PC-3 (cell line): Measurements from ENCODE around the gene CASK. TPM values are rescaled to one million over a fixed set of nuclear protein-coding genes. Genes with fewer than 3 reads are reported as not detected.
"Not testable (repeated sequence)": the region's sequence is repeated elsewhere in the genome, so short reads cannot be mapped to it uniquely, and the experiment has no call there.

Experiments used
- ATAC-seq: fragments of 200-7000 bp; cut with Tn5 transposase; 2 replicates; pipeline ENCODE4 v1.9.1; 2020; ENCODE audit warnings: mild to moderate bottlenecking, moderate library complexity
- BruUV-seq: library from RNA; stranded (reverse); fragments of 400-500 nt; replicated peaks from 2 replicates; lab custom pipeline; 2021; lab: Mats Ljungman, UMichigan
- CTCF ChIA-PET: fragments of 300-600 bp; sonication (Branson Sonifier 250); formaldehyde crosslinking; loops from one replicate; lab custom pipeline; 2022; ENCODE audit warnings: antibody characterized with exemption; lab: Charles Lee
- POLR2A ChIA-PET: fragments of 300-600 bp; sonication (Branson Sonifier 250); formaldehyde crosslinking; loops from one replicate; lab custom pipeline; 2022; ENCODE audit warnings: antibody characterized with exemption; ENCODE audit not compliant: unreplicated experiment; lab: Charles Lee
- DNase-seq: peaks from one replicate; pipeline ENCODE4 v3.0.0-alpha.2; 2015
- H2AFZ ChIP-seq: fragments of 300-600 bp; sonication (generic); 2 replicates; pipeline ENCODE4 v1.6.0; 2016; ENCODE audit warnings: antibody characterized with exemption, low read length
- H3F3A ChIP-seq: fragments of 300-600 bp; sonication (generic); one replicate; pipeline ENCODE4 v1.6.0; 2017; ENCODE audit warnings: antibody characterized with exemption, low read length, control low read depth, mild to moderate bottlenecking; ENCODE audit not compliant: unreplicated experiment
- H3K27ac ChIP-seq: fragments of 300-600 bp; sonication (generic); 2 replicates; pipeline ENCODE4 v1.5.1; 2016; ENCODE audit warnings: mild to moderate bottlenecking, low read length
- H3K27me3 ChIP-seq: fragments of 300-600 bp; sonication (generic); 2 replicates; pipeline ENCODE4 v1.6.1; 2016; ENCODE audit warnings: low read length, mixed read lengths
- H3K36me3 ChIP-seq: fragments of 300-600 bp; sonication (generic); 2 replicates; pipeline ENCODE4 v1.6.1; 2016; ENCODE audit warnings: low read depth, mixed run types, low read length, mixed read lengths
- H3K4me1 ChIP-seq: fragments of 300-600 bp; sonication (generic); 2 replicates; pipeline ENCODE4 v1.5.1; 2016; ENCODE audit warnings: low read length; ENCODE audit not compliant: insufficient read depth
- H3K4me2 ChIP-seq: fragments of 300-600 bp; sonication (generic); 2 replicates; pipeline ENCODE4 v1.6.0; 2016; ENCODE audit warnings: low read length
- H3K4me3 ChIP-seq: fragments of 300-600 bp; sonication (generic); 2 replicates; pipeline ENCODE4 v1.5.1; 2016; ENCODE audit warnings: mild to moderate bottlenecking, low read length, mixed read lengths
- H3K79me2 ChIP-seq: fragments of 300-600 bp; sonication (generic); 2 replicates; pipeline ENCODE4 v1.6.1; 2017; ENCODE audit warnings: low read length, mixed read lengths
- H3K9ac ChIP-seq: fragments of 300-600 bp; sonication (generic); 2 replicates; pipeline ENCODE4 v1.6.0; 2016; ENCODE audit warnings: mild to moderate bottlenecking, low read length
- H3K9me2 ChIP-seq: fragments of 300-600 bp; sonication (generic); replicated peaks from 2 replicates; pipeline ENCODE4 v1.6.1; 2016; ENCODE audit warnings: mixed run types, low read length, mixed read lengths
- H3K9me3 ChIP-seq: fragments of 300-600 bp; sonication (generic); 2 replicates; pipeline ENCODE4 v1.6.1; 2016; ENCODE audit warnings: low read length, mixed read lengths
- H4K20me1 ChIP-seq: fragments of 300-600 bp; sonication (generic); 2 replicates; pipeline ENCODE4 v1.6.1; 2016; ENCODE audit warnings: low read length, mixed read lengths
- CTCF ChIP-seq: fragments of 300-600 bp; sonication (generic); conservative IDR thresholded peaks from 2 replicates; pipeline ENCODE4 v1.5.1; 2017; ENCODE audit warnings: antibody characterized with exemption, low read depth, mild to moderate bottlenecking, low read length
- EZH2 ChIP-seq: fragments of 300-600 bp; sonication (generic); IDR thresholded peaks from one replicate; pipeline ENCODE4 v1.6.1; 2017; ENCODE audit warnings: antibody characterized with exemption, mild to moderate bottlenecking, low read length; ENCODE audit not compliant: unreplicated experiment
- EZH2phosphoT487 ChIP-seq: fragments of 300-600 bp; sonication (generic); IDR thresholded peaks from 2 replicates; pipeline ENCODE4 v1.6.1; 2018; ENCODE audit warnings: mild to moderate bottlenecking, antibody characterized with exemption, low read length, borderline replicate concordance
- intact Hi-C: fragments of 100-400 bp; cut with micrococcal nuclease; formaldehyde crosslinking; loops from 2 replicates; pipeline ENCODE4 v1.9.0; 2023
- total RNA-seq: library from RNA; depleted of rRNA; stranded (reverse); fragments of >200 nt; gene quantifications from 2 replicates; pipeline ENCODE4 v1.2.3, GENCODE V29; 2014

CASK gene
- total RNA-seq, 1 experiment from 2014 or later, result 21.4 TPM

DNA sequence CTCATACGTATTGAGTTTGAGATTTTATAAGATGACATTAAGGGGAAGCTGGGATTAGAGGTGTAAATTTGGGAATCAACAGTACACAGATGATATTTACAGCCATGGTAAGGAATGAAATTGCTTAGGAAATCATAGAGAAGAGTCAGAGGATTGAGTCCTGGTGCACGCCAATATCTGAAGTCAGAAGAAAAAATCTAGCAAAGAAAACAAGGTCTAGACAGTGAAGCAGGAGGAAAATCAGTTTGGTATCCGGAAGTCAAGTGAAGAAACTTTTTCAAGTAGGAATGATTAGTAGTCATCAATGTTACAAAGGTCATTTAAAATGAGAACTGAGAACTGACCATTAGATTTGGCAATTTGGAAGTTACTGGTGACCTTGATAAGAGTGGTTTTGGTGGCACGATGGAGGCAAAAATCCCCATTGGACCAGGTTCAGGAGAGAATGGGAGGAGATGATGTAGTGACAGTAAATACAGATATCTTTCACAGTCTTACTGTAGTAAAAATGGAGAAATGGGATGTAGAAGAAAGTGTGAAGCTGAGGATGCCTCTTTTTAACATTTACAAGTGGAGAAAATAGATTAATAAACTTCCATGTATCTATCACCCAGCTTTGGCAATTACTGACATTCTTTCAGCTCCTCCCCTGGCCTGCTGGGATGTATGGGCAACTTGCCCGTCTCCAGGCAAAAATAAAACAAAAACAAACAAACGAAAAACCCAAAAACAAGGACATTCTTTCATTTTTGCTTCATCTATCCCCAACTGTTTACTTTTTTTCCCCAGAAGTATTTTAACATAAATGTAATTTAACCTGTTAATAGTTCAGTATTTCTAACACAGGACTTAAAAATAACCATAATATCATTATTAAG, 245.9 kb downstream of the CASK start:
- DNase-seq, result no peak
- TF ChIP-seq CTCF, result no peak
- Histone ChIP-seq H3K4me2 (no peak overlapping the region), H4K20me1 (no peaks in the 10 kb centered on the region), H3K27ac (no peak overlapping the region), H3K9me2 (no peaks in the 10 kb centered on the region), H3K36me3 (no peaks in the 10 kb centered on the region), H3F3A (no peaks in the 10 kb centered on the region), H3K9me3 (no peaks in the 10 kb centered on the region), H2AFZ (no peak overlapping the region), H3K27me3 (no peaks in the 10 kb centered on the region), H3K79me2 (no peaks in the 10 kb centered on the region), H3K4me3 (no peak overlapping the region), H3K9ac (no peak overlapping the region), H3K4me1 (no peaks in the 10 kb centered on the region)
- ChIA-PET POLR2A (no interaction called here), CTCF (no interaction called here)
- no peak for ATAC-seq
- BruUV-seq, result no TSS peak
- intact Hi-C loops, result no loop called here

DNA sequence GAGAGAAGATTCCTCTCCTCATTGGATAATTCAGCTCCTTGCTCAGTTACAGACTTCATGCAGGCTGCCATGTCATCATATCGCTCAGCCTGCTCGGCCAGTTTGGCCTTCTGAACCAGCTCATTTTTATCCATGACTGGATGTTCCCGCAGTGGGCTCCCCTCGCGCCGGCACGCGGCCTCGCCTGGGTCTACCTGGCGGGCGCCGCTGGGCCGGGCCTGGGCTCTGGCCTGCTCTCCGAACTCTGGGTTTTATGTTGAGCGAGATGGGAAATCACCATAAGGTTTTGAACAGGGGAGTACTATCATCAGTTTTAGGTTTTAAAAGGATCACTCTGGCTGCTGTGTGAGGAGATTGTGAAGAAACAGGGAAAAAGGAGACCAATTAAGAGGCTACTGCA, 247.0 kb downstream of the CASK start:
- POLR2A ChIA-PET, H3K27me3 ChIP-seq, H3K4me1 ChIP-seq, H3K79me2 ChIP-seq, BruUV-seq, intact Hi-C loops, H3K9me2 ChIP-seq, H3F3A ChIP-seq, H3K36me3 ChIP-seq, H3K9me3 ChIP-seq, H3K4me2 ChIP-seq, H2AFZ ChIP-seq, DNase-seq, ATAC-seq, H3K9ac ChIP-seq, H3K4me3 ChIP-seq, H4K20me1 ChIP-seq, H3K27ac ChIP-seq, CTCF ChIA-PET: not testable (repeated sequence)

- H3K79me2 ChIP-seq, result no peaks in the 10 kb centered on the region
- no peaks in the 10 kb centered on the region for H3K27me3 ChIP-seq
- TF ChIP-seq CTCF (no peak), EZH2 (no peak), EZH2phosphoT487 (no peak)
- CTCF ChIA-PET, result no interaction called here
- no peak overlapping the region for H3K4me3 ChIP-seq
- POLR2A ChIA-PET, result no interaction called here
- no peak overlapping the region for H2AFZ ChIP-seq
- DNase-seq, result no peak
- ATAC-seq, result no peak
- H3K4me2 ChIP-seq, result no peak overlapping the region
- no TSS peak for BruUV-seq
- no peak overlapping the region for H3K27ac ChIP-seq
- H3K4me1 ChIP-seq, result peaks cover 6% of the 10 kb centered on the region
- intact Hi-C loops, result no loop called here
- no peaks in the 10 kb centered on the region for H3F3A ChIP-seq
- no peaks in the 10 kb centered on the region for H4K20me1 ChIP-seq
- no peaks in the 10 kb centered on the region for H3K9me2 ChIP-seq
- no peak overlapping the region for H3K9ac ChIP-seq
- no peaks in the 10 kb centered on the region for H3K9me3 ChIP-seq
- H3K36me3 ChIP-seq, result no peaks in the 10 kb centered on the region
These were observed 250.7 kb downstream of the CASK start for GRCh38 chrX:41672643-41673042.
